OCI-LY1 (cell line): Measurements from ENCODE around the gene PRRC2B.
"Not testable (repeated sequence)": the region's sequence is repeated elsewhere in the genome, so short reads cannot be mapped to it uniquely, and the experiment has no call there.

Experiments used
- H2AFZ ChIP-seq: fragments of 200-600 bp; sonication (generic), shearing (Covaris generic); 2 replicates; pipeline ENCODE4 v1.6.0; 2014; ENCODE audit warnings: antibody characterized with exemption, mild to moderate bottlenecking, low read length
- H3F3A ChIP-seq: fragments of 200-600 bp; sonication (generic), shearing (Covaris generic); 2 replicates; pipeline ENCODE4 v1.6.0; 2014; ENCODE audit warnings: mild to moderate bottlenecking, antibody characterized with exemption, low read length, moderate library complexity; ENCODE audit not compliant: insufficient read depth
- H3K27ac ChIP-seq: fragments of 200-600 bp; sonication (generic); 2 replicates; pipeline ENCODE4 v1.5.1; 2014; ENCODE audit warnings: low read length, mixed run types, mild to moderate bottlenecking, low read depth; ENCODE audit not compliant: poor library complexity, severe bottlenecking
- H3K27me3 ChIP-seq: fragments of 200-600 bp; sonication (generic); 2 replicates; pipeline ENCODE4 v1.6.0; 2014; ENCODE audit warnings: antibody characterized with exemption, mild to moderate bottlenecking, low read length, moderate library complexity; ENCODE audit not compliant: insufficient read depth
- H3K36me3 ChIP-seq: fragments of 200-600 bp; sonication (generic); 2 replicates; pipeline ENCODE4 v1.6.1; 2014; ENCODE audit warnings: mild to moderate bottlenecking, antibody characterized with exemption, low read length, moderate library complexity, mixed read lengths; ENCODE audit not compliant: insufficient read depth
- H3K4me1 ChIP-seq: fragments of 200-600 bp; sonication (generic); 2 replicates; pipeline ENCODE4 v1.5.1; 2014; ENCODE audit warnings: mild to moderate bottlenecking, low read length, moderate library complexity; ENCODE audit not compliant: insufficient read depth, severe bottlenecking
- H3K4me2 ChIP-seq: fragments of 200-600 bp; sonication (generic), shearing (Covaris generic); 2 replicates; pipeline ENCODE4 v1.6.1; 2014; ENCODE audit warnings: low read length
- H3K4me3 ChIP-seq: fragments of 200-600 bp; sonication (generic); 2 replicates; pipeline ENCODE4 v1.5.1; 2014; ENCODE audit warnings: low read length, low read depth, mild to moderate bottlenecking, mixed read lengths; ENCODE audit not compliant: poor library complexity, severe bottlenecking
- H3K79me2 ChIP-seq: fragments of 200-600 bp; shearing (Covaris generic); 2 replicates; pipeline ENCODE4 v1.6.1; 2016; ENCODE audit warnings: mixed run types, low read length, mixed read lengths; ENCODE audit not compliant: insufficient read depth
- H3K9ac ChIP-seq: fragments of 200-600 bp; sonication (generic), shearing (Covaris generic); 2 replicates; pipeline ENCODE4 v1.6.1; 2014; ENCODE audit warnings: mild to moderate bottlenecking, low read length, mixed read lengths
- H3K9me2 ChIP-seq: fragments of 200-600 bp; sonication (generic), shearing (Covaris generic); 2 replicates; pipeline ENCODE4 v1.6.1; 2014; ENCODE audit warnings: low read depth, mild to moderate bottlenecking, low read length, mixed read lengths
- H3K9me3 ChIP-seq: fragments of 200-600 bp; shearing (Covaris generic); 2 replicates; pipeline ENCODE4 v1.6.1; 2014; ENCODE audit warnings: low read length, mixed read lengths
- H4K20me1 ChIP-seq: fragments of 200-600 bp; sonication (generic), shearing (Covaris generic); 2 replicates; pipeline ENCODE4 v1.6.0; 2016; ENCODE audit warnings: mild to moderate bottlenecking, low read length; ENCODE audit not compliant: insufficient read depth
- CTCF ChIP-seq: fragments of 200-600 bp; sonication (generic), shearing (Covaris generic); IDR thresholded peaks from 2 replicates; pipeline ENCODE4 v1.5.1; 2017; ENCODE audit warnings: mild to moderate bottlenecking, antibody characterized with exemption, low read length, moderate library complexity, mixed read lengths
- EZH2 ChIP-seq: fragments of 200-600 bp; sonication (generic), shearing (Covaris generic); IDR thresholded peaks from 2 replicates; pipeline ENCODE4 v1.8.0; 2017; ENCODE audit warnings: borderline replicate concordance, mixed run types, mild to moderate bottlenecking, antibody characterized with exemption, low read length, moderate library complexity, mixed read lengths

Gene PRRC2B

GRCh38 chr9:131470581-131470991 is 76.7 kb downstream of the PRRC2B start:
- H3K9ac ChIP-seq: no peak overlapping the region
- no peak for TF ChIP-seq EZH2
- no peak for TF ChIP-seq CTCF
- no peaks in the 10 kb centered on the region for H3F3A ChIP-seq
- H4K20me1 ChIP-seq: no peaks in the 10 kb centered on the region
- no peak overlapping the region for H3K27ac ChIP-seq
- no peaks in the 10 kb centered on the region for H3K27me3 ChIP-seq
- no peaks in the 10 kb centered on the region for H3K9me2 ChIP-seq
- H2AFZ ChIP-seq: no peak overlapping the region
- no peaks in the 10 kb centered on the region for H3K9me3 ChIP-seq
- no peak overlapping the region for H3K4me3 ChIP-seq
- H3K79me2 ChIP-seq: peaks cover 3% of the 10 kb centered on the region; the same call in 1 of the 2 replicates
- H3K4me1 ChIP-seq: no peaks in the 10 kb centered on the region
- H3K36me3 ChIP-seq: peaks cover 96% of the 10 kb centered on the region
- H3K4me2 ChIP-seq: no peak overlapping the region

GRCh38 chr9:131472085-131472484 is 78.2 kb downstream of the PRRC2B start:
- H3K36me3 ChIP-seq: peaks cover 97% of the 10 kb centered on the region
- not testable (repeated sequence) for H2AFZ ChIP-seq, H3K79me2 ChIP-seq, H3K9me2 ChIP-seq, H3K4me3 ChIP-seq, H3K9ac ChIP-seq, H3K27me3 ChIP-seq, H3K27ac ChIP-seq, H4K20me1 ChIP-seq, H3K4me1 ChIP-seq, H3K4me2 ChIP-seq, H3F3A ChIP-seq, H3K9me3 ChIP-seq

- H3K27me3 ChIP-seq: no peaks in the 10 kb centered on the region
- no peak overlapping the region for H2AFZ ChIP-seq
- no peaks in the 10 kb centered on the region for H3K9me2 ChIP-seq
- no peaks in the 10 kb centered on the region for H4K20me1 ChIP-seq
- H3K27ac ChIP-seq: no peak overlapping the region
- H3F3A ChIP-seq: no peaks in the 10 kb centered on the region
- H3K4me2 ChIP-seq: no peak overlapping the region
- no peak overlapping the region for H3K4me3 ChIP-seq
- TF ChIP-seq CTCF: no peak
- TF ChIP-seq EZH2: no peak
- no peak overlapping the region for H3K9ac ChIP-seq
- H3K9me3 ChIP-seq: no peaks in the 10 kb centered on the region
- H3K4me1 ChIP-seq: no peaks in the 10 kb centered on the region
- H3K79me2 ChIP-seq: peaks cover 3% of the 10 kb centered on the region; the same call in 1 of the 2 replicates
- peaks cover 97% of the 10 kb centered on the region for H3K36me3 ChIP-seq
Measured at GRCh38 chr9:131473198-131473885, 79.5 kb downstream of the PRRC2B start.

- Histone ChIP-seq H3K4me1 (no peaks in the 10 kb centered on the region), H3K4me2 (no peak overlapping the region), H4K20me1 (no peaks in the 10 kb centered on the region), H3K36me3 (peaks cover 95% of the 10 kb centered on the region), H3K79me2 (peaks cover 3% of the 10 kb centered on the region; the same call in 1 of the 2 replicates), H3F3A (no peaks in the 10 kb centered on the region), H3K27ac (no peak overlapping the region), H3K9me2 (no peaks in the 10 kb centered on the region), H3K27me3 (no peaks in the 10 kb centered on the region), H3K4me3 (no peak overlapping the region), H2AFZ (no peak overlapping the region), H3K9ac (no peak overlapping the region), H3K9me3 (no peaks in the 10 kb centered on the region)
- TF ChIP-seq EZH2 (no peak), CTCF (no peak)
Measured at GRCh38 chr9:131473891-131474290, 80.0 kb downstream of the PRRC2B start.
